GM18511 (cell line): Measurements from ENCODE around the gene CGB8.

ENCODE experiments used
- ATAC-seq: cut with Tn5 transposase; IDR thresholded peaks from one replicate; pipeline ENCODE4 v1.9.1; 2021; ENCODE audit warnings: mild to moderate bottlenecking, moderate library complexity; ENCODE audit not compliant: unreplicated experiment

Gene CGB8

GRCh38 chr19:49010453-49010852 is 38.5 kb downstream of the CGB8 start:
- ATAC-seq = no peak

- no peak for ATAC-seq
Measured at GRCh38 chr19:49009828-49010227, 39.1 kb downstream of the CGB8 start.

- no peak for ATAC-seq
Measured at GRCh38 chr19:49006905-49007304, 42.0 kb downstream of the CGB8 start.

- no peak for ATAC-seq
Measured at GRCh38 chr19:49004964-49005614, 43.8 kb downstream of the CGB8 start.

GRCh38 chr19:49004133-49004532 is 44.8 kb downstream of the CGB8 start:
- ATAC-seq = no peak

GRCh38 chr19:48999481-49000325 is 49.2 kb downstream of the CGB8 start:
- no peak for ATAC-seq

- no peak for ATAC-seq
Measured at GRCh38 chr19:48997972-48998371, 50.9 kb downstream of the CGB8 start.
